HL-60/S4 treated with phorbol 12-myristate 13-acetate at 8.2 ng/mL for 4 days and 3 days (cell line): ENCODE data around the gene DAZ4.
"Not testable (repeated sequence)": the region's sequence is repeated elsewhere in the genome, so short reads cannot be mapped to it uniquely, and the experiment has no call there.

Experiments
- in situ Hi-C: fragments of 300-500 bp; cut with MboI; formaldehyde crosslinking; loops from 2 replicates; pipeline ENCODE4 v1.15.0; 2022; ENCODE audit warnings: low sequenced_read_pairs

DAZ4 gene

GRCh38 chrY:24833619-24834018, at the start of gene DAZ4:
TSS of gene DAZ4 (plus strand) at chrY:24833919. CDS start at chrY:24834127, 208 bp downstream.
- in situ Hi-C loops: not testable (repeated sequence)

DNA sequence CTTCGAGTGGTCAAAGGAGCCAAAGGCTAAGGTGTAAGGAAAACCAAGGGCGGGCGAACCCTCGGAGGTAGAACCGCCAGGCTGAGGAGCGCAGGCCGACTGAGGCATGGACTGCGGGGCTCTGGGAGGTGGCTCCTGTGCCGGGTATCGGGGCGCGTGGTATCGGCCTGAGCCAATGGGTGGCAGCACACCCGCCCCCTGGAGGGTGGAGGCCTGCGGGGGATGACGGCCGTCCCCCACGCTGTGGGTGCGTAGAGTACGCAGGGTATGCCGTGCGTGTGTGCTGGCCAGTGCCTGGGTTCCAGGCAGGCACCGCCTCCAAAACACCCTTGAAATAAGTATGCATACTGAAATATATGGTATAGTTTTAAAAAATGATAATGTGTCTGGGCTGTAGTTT, 20.4 kb upstream of the DAZ4 start, which contains the start of gene DAZ3:
DAZ3 (minus strand) TSS at position 101 of the 400 bp plus-strand sequence. CDS start 208 bp downstream, outside the sequence.
- in situ Hi-C loops: not testable (repeated sequence)

DNA sequence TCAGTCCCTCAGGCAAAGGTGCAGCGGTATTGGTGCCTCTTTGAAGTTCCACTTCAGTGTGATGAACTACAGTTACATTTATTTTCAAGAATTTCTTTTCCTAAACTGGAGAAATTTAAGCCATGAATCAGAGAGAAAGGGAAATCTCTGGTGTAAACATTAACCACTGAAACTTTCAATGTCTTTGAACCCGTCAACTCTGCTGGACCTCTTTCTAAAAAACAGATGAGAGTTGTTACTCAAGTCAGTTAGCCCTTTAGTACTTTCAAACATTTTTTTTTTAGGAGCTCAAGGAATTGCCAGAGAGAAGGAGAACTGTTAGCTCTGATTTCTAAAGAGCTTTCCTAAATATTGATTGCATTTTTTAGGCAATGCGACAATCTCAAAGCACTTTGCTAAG, 11.9 kb upstream of the DAZ4 start:
- in situ Hi-C loops: not testable (repeated sequence)

DNA sequence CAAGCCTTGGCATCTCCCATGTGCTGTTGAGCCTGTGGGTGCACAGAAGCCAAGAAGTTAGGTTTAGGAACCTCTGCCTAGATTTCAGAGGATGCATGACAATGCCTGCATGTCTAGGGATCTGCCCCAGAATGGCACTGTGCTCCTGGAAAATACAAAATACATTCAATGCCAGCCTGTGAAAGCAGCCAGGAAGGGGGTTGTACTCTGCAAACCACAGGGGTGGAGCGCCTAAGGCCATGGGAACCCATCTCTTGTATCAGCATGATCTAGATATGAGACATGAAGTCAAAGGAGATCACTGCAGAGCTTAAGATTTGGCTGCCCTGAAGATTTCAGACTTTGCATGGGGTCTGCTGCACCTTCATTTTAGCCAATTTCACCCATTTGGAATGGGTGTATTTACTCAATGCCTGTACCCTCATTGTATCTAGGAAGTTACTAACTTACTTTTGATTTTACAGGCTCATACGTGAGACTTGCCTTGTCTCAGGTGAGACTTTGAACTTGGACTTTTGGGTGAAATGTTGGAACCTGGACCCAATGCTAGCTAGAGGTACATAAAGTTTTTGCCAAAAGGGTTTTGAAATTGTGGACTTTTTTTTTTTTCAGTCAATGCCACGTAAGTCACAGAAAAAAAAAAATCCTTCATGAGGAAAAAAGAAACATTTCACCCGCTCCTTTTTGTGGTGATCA, 9.4 kb upstream of the DAZ4 start:
- in situ Hi-C loops: not testable (repeated sequence)

- in situ Hi-C loops: not testable (repeated sequence)
Observed at GRCh38 chrY:24825069-24825468, 8.7 kb upstream of the DAZ4 start.
